Neural progenitor cell (in vitro differentiated cells): ENCODE data around the gene MYBPH. TPM values are rescaled to one million over a fixed set of nuclear protein-coding genes. Genes with fewer than 3 reads are reported as not detected.

Experiments
- DNase-seq: peaks from one replicate; pipeline ENCODE4 v3.0.0-alpha.2; 2016; ENCODE audit warnings: low spot score
- H2AFZ ChIP-seq: fragments of 200-600 bp; sonication (generic); replicated peaks from 2 replicates; pipeline ENCODE4 v1.6.1; 2016; ENCODE audit warnings: antibody characterized with exemption
- H3F3A ChIP-seq: fragments of 200-600 bp; sonication (generic); 2 replicates; pipeline ENCODE4 v1.6.1; 2016; ENCODE audit warnings: antibody characterized with exemption, low read depth
- H3K27ac ChIP-seq: fragments of 200-600 bp; sonication (generic); 2 replicates; pipeline ENCODE4 v1.5.1; 2016; ENCODE audit warnings: mild to moderate bottlenecking
- H3K27me3 ChIP-seq: fragments of 200-600 bp; sonication (generic); 2 replicates; pipeline ENCODE4 v1.6.1; 2016; ENCODE audit warnings: mild to moderate bottlenecking, moderate library complexity
- H3K36me3 ChIP-seq: fragments of 200-600 bp; sonication (generic); 2 replicates; pipeline ENCODE4 v1.5.1; 2016
- H3K4me1 ChIP-seq: fragments of 200-600 bp; sonication (generic); 2 replicates; pipeline ENCODE4 v1.6.1; 2016; ENCODE audit warnings: mixed run types
- H3K4me2 ChIP-seq: fragments of 200-600 bp; sonication (generic); 2 replicates; pipeline ENCODE4 v1.6.1; 2016
- H3K4me3 ChIP-seq: fragments of 200-600 bp; sonication (generic); 2 replicates; pipeline ENCODE4 v1.5.1; 2016
- H3K79me2 ChIP-seq: fragments of 200-600 bp; sonication (generic); 2 replicates; pipeline ENCODE4 v1.6.1; 2016; ENCODE audit warnings: low read depth
- H3K9ac ChIP-seq: fragments of 200-600 bp; sonication (generic); 2 replicates; pipeline ENCODE4 v1.6.1; 2016
- H3K9me3 ChIP-seq: fragments of 200-600 bp; sonication (generic); 2 replicates; pipeline ENCODE4 v1.5.1; 2016; ENCODE audit warnings: low read depth
- H4K20me1 ChIP-seq: fragments of 200-600 bp; sonication (generic); 2 replicates; pipeline ENCODE4 v1.6.1; 2016; ENCODE audit warnings: low read depth
- H3K27ac Mint-ChIP-seq: 3 replicates; pipeline ENCODE4 v1.8.0; 2021; ENCODE audit warnings: mixed read lengths
- H3K27me3 Mint-ChIP-seq: 2 replicates; pipeline ENCODE4 v1.8.0; 2022; ENCODE audit warnings: low read depth, mild to moderate bottlenecking, inconsistent platforms, moderate library complexity, mixed read lengths; ENCODE audit not compliant: insufficient read depth
- H3K36me3 Mint-ChIP-seq: 3 replicates; pipeline ENCODE4 v1.8.0; 2021; ENCODE audit warnings: mixed read lengths
- H3K4me1 Mint-ChIP-seq: 3 replicates; pipeline ENCODE4 v1.8.0; 2021; ENCODE audit warnings: mixed read lengths
- H3K4me3 Mint-ChIP-seq: 3 replicates; pipeline ENCODE4 v1.8.0; 2021; ENCODE audit warnings: mild to moderate bottlenecking, moderate library complexity, mixed read lengths
- H3K9me3 Mint-ChIP-seq: 3 replicates; pipeline ENCODE4 v1.8.0; 2020; ENCODE audit warnings: mixed read lengths
- EZH2 ChIP-seq: fragments of 200-600 bp; sonication (generic); IDR thresholded peaks from 2 replicates; pipeline ENCODE4 v1.6.1; 2017; ENCODE audit warnings: antibody characterized with exemption, mild to moderate bottlenecking, moderate library complexity
- EZH2phosphoT487 ChIP-seq: fragments of 200-600 bp; sonication (generic); IDR thresholded peaks from 2 replicates; pipeline ENCODE4 v1.6.1; 2017; ENCODE audit warnings: antibody characterized with exemption
- total RNA-seq: library from RNA; depleted of rRNA; stranded (reverse); fragments of >200 nt; gene quantifications from 2 replicates; pipeline ENCODE4 v1.2.3, GENCODE V29; 2015; ENCODE audit warnings: low replicate concordance
- TF ChIP-seq, protein P1 (sequence below): fragments of 200-600 bp; sonication (generic); IDR thresholded peaks from 2 replicates; pipeline ENCODE4 v1.5.1; 2017; ENCODE audit warnings: antibody characterized with exemption, mild to moderate bottlenecking

The MYBPH gene
- total RNA-seq, 1 donor from 2014 or later = not detected

DNA sequence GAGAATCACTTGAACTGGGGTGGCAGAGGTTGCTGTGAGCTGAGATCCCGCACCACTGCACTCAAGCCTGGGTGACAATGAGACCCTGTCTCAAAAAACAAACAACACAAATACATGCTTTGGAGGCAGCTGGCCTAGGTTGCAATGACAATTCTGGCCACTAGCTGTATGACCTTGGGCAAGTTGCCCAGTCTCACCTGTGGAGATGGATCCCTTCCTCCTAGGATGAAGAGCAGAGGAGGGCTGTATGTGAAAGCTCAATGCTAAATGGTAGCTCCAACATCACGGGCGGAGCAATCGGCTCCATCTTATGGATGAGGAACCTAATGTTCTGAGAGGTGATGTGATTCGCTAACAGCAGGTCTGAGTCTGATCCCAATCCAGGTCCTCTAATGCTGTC, 27.5 kb downstream of the MYBPH start:
- no peak for DNase-seq
- TF ChIP-seq EZH2phosphoT487 (no peak), EZH2 (no peak)
- TF ChIP-seq, protein P1, sequence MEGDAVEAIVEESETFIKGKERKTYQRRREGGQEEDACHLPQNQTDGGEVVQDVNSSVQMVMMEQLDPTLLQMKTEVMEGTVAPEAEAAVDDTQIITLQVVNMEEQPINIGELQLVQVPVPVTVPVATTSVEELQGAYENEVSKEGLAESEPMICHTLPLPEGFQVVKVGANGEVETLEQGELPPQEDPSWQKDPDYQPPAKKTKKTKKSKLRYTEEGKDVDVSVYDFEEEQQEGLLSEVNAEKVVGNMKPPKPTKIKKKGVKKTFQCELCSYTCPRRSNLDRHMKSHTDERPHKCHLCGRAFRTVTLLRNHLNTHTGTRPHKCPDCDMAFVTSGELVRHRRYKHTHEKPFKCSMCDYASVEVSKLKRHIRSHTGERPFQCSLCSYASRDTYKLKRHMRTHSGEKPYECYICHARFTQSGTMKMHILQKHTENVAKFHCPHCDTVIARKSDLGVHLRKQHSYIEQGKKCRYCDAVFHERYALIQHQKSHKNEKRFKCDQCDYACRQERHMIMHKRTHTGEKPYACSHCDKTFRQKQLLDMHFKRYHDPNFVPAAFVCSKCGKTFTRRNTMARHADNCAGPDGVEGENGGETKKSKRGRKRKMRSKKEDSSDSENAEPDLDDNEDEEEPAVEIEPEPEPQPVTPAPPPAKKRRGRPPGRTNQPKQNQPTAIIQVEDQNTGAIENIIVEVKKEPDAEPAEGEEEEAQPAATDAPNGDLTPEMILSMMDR = peak; percentile 38
- no peak overlapping the region for H3K27ac Mint-ChIP-seq
- H3K4me2 ChIP-seq = no peak overlapping the region
- peaks cover 3% of the 10 kb centered on the region for H3K36me3 Mint-ChIP-seq
- no peaks in the 10 kb centered on the region for H3K79me2 ChIP-seq
- H3K27me3 Mint-ChIP-seq = peaks cover 6% of the 10 kb centered on the region
- no peaks in the 10 kb centered on the region for H3K27me3 ChIP-seq
- no peak overlapping the region for H3K27ac ChIP-seq
- no peaks in the 10 kb centered on the region for H3K9me3 Mint-ChIP-seq
- no peak overlapping the region for H3K4me3 Mint-ChIP-seq
- no peaks in the 10 kb centered on the region for H3K9me3 ChIP-seq
- H3K9ac ChIP-seq = no peak overlapping the region
- no peaks in the 10 kb centered on the region for H3K36me3 ChIP-seq
- no peak overlapping the region for H3K4me3 ChIP-seq
- peaks cover 21% of the 10 kb centered on the region for H3F3A ChIP-seq
- H3K4me1 ChIP-seq = peaks cover 43% of the 10 kb centered on the region
- no peak overlapping the region for H2AFZ ChIP-seq
- no peaks in the 10 kb centered on the region for H4K20me1 ChIP-seq
- H3K4me1 Mint-ChIP-seq = peaks cover 81% of the 10 kb centered on the region

DNA sequence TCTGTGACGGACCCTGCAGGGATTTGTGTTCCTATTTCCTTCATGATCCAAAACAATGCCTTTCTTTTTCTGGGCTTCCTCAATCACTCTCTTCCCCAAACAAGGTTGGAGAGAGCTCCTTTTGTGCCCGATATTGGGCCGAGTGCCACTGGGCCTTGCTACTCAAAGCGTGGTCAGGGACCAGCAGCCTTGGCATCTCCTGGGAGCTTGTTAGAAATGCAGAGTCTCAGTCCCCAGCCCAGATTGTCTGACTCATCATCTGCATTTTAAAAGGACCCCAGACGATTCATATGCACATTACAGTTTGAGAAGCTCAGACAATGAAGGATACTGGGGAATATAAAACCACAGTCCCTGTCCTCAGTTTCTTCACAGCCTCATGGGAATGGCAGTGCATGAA, 28.2 kb downstream of the MYBPH start:
- Histone ChIP-seq H3K4me2 (no peak overlapping the region), H3K79me2 (no peaks in the 10 kb centered on the region), H3K27me3 (no peaks in the 10 kb centered on the region), H3K9ac (no peak overlapping the region), H2AFZ (no peak overlapping the region), H3K4me1 (peaks cover 36% of the 10 kb centered on the region), H4K20me1 (no peaks in the 10 kb centered on the region), H3K4me3 (no peak overlapping the region), H3F3A (peaks cover 15% of the 10 kb centered on the region), H3K27ac (no peak overlapping the region), H3K36me3 (no peaks in the 10 kb centered on the region), H3K9me3 (no peaks in the 10 kb centered on the region)
- peaks cover 2% of the 10 kb centered on the region for H3K27me3 Mint-ChIP-seq
- peaks cover 3% of the 10 kb centered on the region for H3K36me3 Mint-ChIP-seq
- no peak overlapping the region for H3K4me3 Mint-ChIP-seq
- TF ChIP-seq, protein P1 = no peak
- peak overlapping the region; percentile 94 for H3K27ac Mint-ChIP-seq
- no peaks in the 10 kb centered on the region for H3K9me3 Mint-ChIP-seq
- DNase-seq = no peak
- peaks cover 74% of the 10 kb centered on the region for H3K4me1 Mint-ChIP-seq

DNA sequence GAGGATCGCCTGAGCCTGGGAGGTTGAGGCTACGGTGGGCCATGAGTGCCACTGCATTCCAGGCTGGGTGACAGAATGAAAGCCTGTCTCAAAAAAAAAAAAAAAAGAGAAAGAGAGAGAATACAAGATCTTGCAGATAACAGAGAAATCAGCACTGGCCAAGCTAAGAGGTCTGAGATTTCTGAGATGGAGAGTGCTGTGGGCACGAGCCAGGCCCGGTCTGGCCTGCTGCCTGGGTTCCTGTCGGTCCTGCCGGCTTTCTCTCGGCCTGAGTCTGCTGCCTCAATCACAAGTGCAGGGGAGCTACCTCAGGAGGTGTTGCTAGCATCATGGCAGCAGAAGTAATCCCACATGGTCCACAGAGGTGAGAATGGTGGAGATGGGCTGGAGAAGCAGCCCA, 29.1 kb downstream of the MYBPH start:
- peaks cover 27% of the 10 kb centered on the region for H3K4me1 ChIP-seq
- H3K9ac ChIP-seq = no peak overlapping the region
- H3K27me3 ChIP-seq = no peaks in the 10 kb centered on the region
- H2AFZ ChIP-seq = no peak overlapping the region
- no peaks in the 10 kb centered on the region for H3K36me3 ChIP-seq
- no peaks in the 10 kb centered on the region for H3K79me2 ChIP-seq
- H3F3A ChIP-seq = peaks cover 6% of the 10 kb centered on the region
- Mint-ChIP-seq H3K4me3 (no peak overlapping the region), H3K27me3 (peaks cover 2% of the 10 kb centered on the region), H3K4me1 (peaks cover 71% of the 10 kb centered on the region), H3K9me3 (peaks cover 2% of the 10 kb centered on the region), H3K27ac (no peak overlapping the region), H3K36me3 (peaks cover 3% of the 10 kb centered on the region)
- no peaks in the 10 kb centered on the region for H4K20me1 ChIP-seq
- no peak overlapping the region for H3K4me2 ChIP-seq
- TF ChIP-seq, protein P1 = no peak
- TF ChIP-seq EZH2phosphoT487 (no peak), EZH2 (no peak)
- H3K9me3 ChIP-seq = no peaks in the 10 kb centered on the region
- no peak for DNase-seq
- no peak overlapping the region for H3K27ac ChIP-seq
- H3K4me3 ChIP-seq = no peak overlapping the region

DNA sequence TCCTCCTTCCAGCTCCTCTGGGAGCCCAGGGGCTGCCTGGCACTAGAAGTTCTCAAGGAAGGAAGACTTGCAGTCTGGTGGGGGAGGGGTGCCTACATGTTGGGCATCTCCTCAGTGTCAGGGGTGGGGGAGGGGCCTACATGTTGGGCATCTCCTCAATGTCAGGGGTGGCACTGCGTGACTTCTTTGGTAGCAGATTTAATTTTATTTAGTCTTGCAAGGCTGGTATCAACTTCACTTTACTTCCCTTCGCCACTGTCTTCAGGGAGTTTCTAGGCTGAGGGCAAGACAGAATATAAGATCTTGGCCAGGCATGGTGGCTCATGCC, 29.6 kb downstream of the MYBPH start:
- H3K4me3 ChIP-seq = no peak overlapping the region
- peaks cover 2% of the 10 kb centered on the region for H3K27me3 Mint-ChIP-seq
- H3K9me3 ChIP-seq = no peaks in the 10 kb centered on the region
- DNase-seq = no peak
- H3K36me3 ChIP-seq = no peaks in the 10 kb centered on the region
- no peaks in the 10 kb centered on the region for H3K27me3 ChIP-seq
- peaks cover 3% of the 10 kb centered on the region for H3K36me3 Mint-ChIP-seq
- H3K4me1 Mint-ChIP-seq = peaks cover 67% of the 10 kb centered on the region
- TF ChIP-seq EZH2phosphoT487 (no peak), EZH2 (no peak)
- TF ChIP-seq, protein P1 = no peak
- H3K27ac Mint-ChIP-seq = no peak overlapping the region
- no peak overlapping the region for H3K4me2 ChIP-seq
- no peaks in the 10 kb centered on the region for H4K20me1 ChIP-seq
- no peak overlapping the region for H3K27ac ChIP-seq
- no peaks in the 10 kb centered on the region for H3K79me2 ChIP-seq
- H3F3A ChIP-seq = peaks cover under 1% of the 10 kb centered on the region
- no peak overlapping the region for H3K9ac ChIP-seq
- H3K4me3 Mint-ChIP-seq = no peak overlapping the region
- H2AFZ ChIP-seq = no peak overlapping the region
- peaks cover 22% of the 10 kb centered on the region for H3K4me1 ChIP-seq
- peaks cover 2% of the 10 kb centered on the region for H3K9me3 Mint-ChIP-seq
